Right kidney (tissue), 9 donors: ENCODE results near the gene SDC3.
A peak's percentile ranks its signal among the peaks of the same experiment; 100 is the strongest.
"Not testable (repeated sequence)": the region's sequence is repeated elsewhere in the genome, so short reads cannot be mapped to it uniquely, and the experiment has no call there.

ENCODE experiments used
- DNase-seq: peaks from one replicate; pipeline ENCODE4 v3.0.0-alpha.2; 2016
- long read RNA-seq, 8 donors: transcript quantifications; one replicate each; lab custom pipeline, GENCODE V29; 2026

SDC3 gene
- long read RNA-seq, donor 1, full-length matches to known transcripts, result 8 of 13 reads
- long read RNA-seq, donor 1, partial matches to known transcripts, result 5 of 13 reads
- long read RNA-seq, donor 1, other reads (novel, unspliced or antisense), result 0 of 13 reads
- long read RNA-seq, donor 2, full-length matches to known transcripts, result 9 of 18 reads
- long read RNA-seq, donor 2, partial matches to known transcripts, result 9 of 18 reads
- long read RNA-seq, donor 2, other reads (novel, unspliced or antisense), result 0 of 18 reads
- long read RNA-seq, donor 3, full-length matches to known transcripts, result 6 of 6 reads
- long read RNA-seq, donor 3, partial matches to known transcripts, result 0 of 6 reads
- long read RNA-seq, donor 3, other reads (novel, unspliced or antisense), result 0 of 6 reads
- long read RNA-seq, donor 4, full-length matches to known transcripts, result 10 of 36 reads
- long read RNA-seq, donor 4, partial matches to known transcripts, result 26 of 36 reads
- long read RNA-seq, donor 4, other reads (novel, unspliced or antisense), result 0 of 36 reads
- long read RNA-seq, donor 5, full-length matches to known transcripts, result 9 of 9 reads
- long read RNA-seq, donor 5, partial matches to known transcripts, result 0 of 9 reads
- long read RNA-seq, donor 5, other reads (novel, unspliced or antisense), result 0 of 9 reads
- long read RNA-seq, donor 6, full-length matches to known transcripts, result 12 of 22 reads
- long read RNA-seq, donor 6, partial matches to known transcripts, result 10 of 22 reads
- long read RNA-seq, donor 6, other reads (novel, unspliced or antisense), result 0 of 22 reads
- long read RNA-seq, donor 7, full-length matches to known transcripts, result 12 of 29 reads
- long read RNA-seq, donor 7, partial matches to known transcripts, result 17 of 29 reads
- long read RNA-seq, donor 7, other reads (novel, unspliced or antisense), result 0 of 29 reads
- long read RNA-seq, donor 8, full-length matches to known transcripts, result 10 of 21 reads
- long read RNA-seq, donor 8, partial matches to known transcripts, result 11 of 21 reads
- long read RNA-seq, donor 8, other reads (novel, unspliced or antisense), result 0 of 21 reads

- peak; percentile 60 for DNase-seq
Observed at GRCh38 chr1:30908696-30909364, at the start of gene SDC3. Gene SDC3 (minus strand): TSS chr1:30908758. CDS start chr1:30908586, 172 bp downstream.

GRCh38 chr1:30957560-30958222, 49.1 kb upstream of the SDC3 start:
- DNase-seq, result no peak

GRCh38 chr1:30955448-30956015, 47.0 kb upstream of the SDC3 start:
- no peak for DNase-seq

GRCh38 chr1:30953685-30954084, 45.1 kb upstream of the SDC3 start:
- no peak for DNase-seq

GRCh38 chr1:30952098-30952497, 43.5 kb upstream of the SDC3 start:
- DNase-seq, result no peak

- DNase-seq, result no peak
Observed at GRCh38 chr1:30950700-30951099, 42.1 kb upstream of the SDC3 start.

- DNase-seq, result no peak
Observed at GRCh38 chr1:30950053-30950452, 41.5 kb upstream of the SDC3 start.

GRCh38 chr1:30949487-30949838, 40.9 kb upstream of the SDC3 start:
- DNase-seq, result not testable (repeated sequence)

- not testable (repeated sequence) for DNase-seq
Observed at GRCh38 chr1:30948813-30949486, 40.4 kb upstream of the SDC3 start.

GRCh38 chr1:30948278-30948677, 39.7 kb upstream of the SDC3 start:
- no peak for DNase-seq

- DNase-seq, result no peak
Observed at GRCh38 chr1:30947212-30947611, 38.7 kb upstream of the SDC3 start.

- no peak for DNase-seq
Observed at GRCh38 chr1:30942326-30942963, 33.9 kb upstream of the SDC3 start.

GRCh38 chr1:30940541-30940940, 32.0 kb upstream of the SDC3 start:
- no peak for DNase-seq

GRCh38 chr1:30936541-30937171, 28.1 kb upstream of the SDC3 start:
- DNase-seq, result no peak

- not testable (repeated sequence) for DNase-seq
Observed at GRCh38 chr1:30935758-30936157, 27.2 kb upstream of the SDC3 start.

GRCh38 chr1:30934613-30935012, 26.1 kb upstream of the SDC3 start:
- DNase-seq, result no peak

GRCh38 chr1:30933874-30934252, 25.3 kb upstream of the SDC3 start:
- DNase-seq, result no peak

- DNase-seq, result no peak
Observed at GRCh38 chr1:30930631-30931173, 22.1 kb upstream of the SDC3 start.

- no peak for DNase-seq
Observed at GRCh38 chr1:30929944-30930525, 21.5 kb upstream of the SDC3 start.
